HG03135 (cell line): ENCODE results near the gene TGFB2.

Experiments
- ATAC-seq: cut with Tn5 transposase; IDR thresholded peaks from one replicate; pipeline ENCODE4 v1.9.1; 2021; ENCODE audit warnings: mild to moderate bottlenecking, moderate library complexity; ENCODE audit not compliant: unreplicated experiment

The TGFB2 gene

GRCh38 chr1:218459450-218459849 is 114.3 kb downstream of the TGFB2 start:
- ATAC-seq: no peak

GRCh38 chr1:218459878-218460711 is 115.0 kb downstream of the TGFB2 start:
- ATAC-seq: no peak

- no peak for ATAC-seq
These were observed 116.2 kb downstream of the TGFB2 start for GRCh38 chr1:218461351-218461750.

GRCh38 chr1:218462116-218462515 is 117.0 kb downstream of the TGFB2 start:
- ATAC-seq: no peak

- no peak for ATAC-seq
These were observed 117.5 kb downstream of the TGFB2 start for GRCh38 chr1:218462587-218462986.

- no peak for ATAC-seq
These were observed 118.3 kb downstream of the TGFB2 start for GRCh38 chr1:218463194-218464156.

- no peak for ATAC-seq
These were observed 119.7 kb downstream of the TGFB2 start for GRCh38 chr1:218464871-218465270.

GRCh38 chr1:218466341-218467010 is 121.3 kb downstream of the TGFB2 start:
- ATAC-seq: no peak

- ATAC-seq: no peak
These were observed 122.3 kb downstream of the TGFB2 start for GRCh38 chr1:218467101-218468072.

GRCh38 chr1:218468711-218469110 is 123.6 kb downstream of the TGFB2 start:
- no peak for ATAC-seq

- ATAC-seq: no peak
These were observed 127.7 kb downstream of the TGFB2 start for GRCh38 chr1:218472885-218473284.

- ATAC-seq: no peak
These were observed 128.4 kb downstream of the TGFB2 start for GRCh38 chr1:218473522-218473921.

- no peak for ATAC-seq
These were observed 129.0 kb downstream of the TGFB2 start for GRCh38 chr1:218474128-218474527.

GRCh38 chr1:218475275-218475674 is 130.1 kb downstream of the TGFB2 start:
- no peak for ATAC-seq

GRCh38 chr1:218475699-218476098 is 130.6 kb downstream of the TGFB2 start:
- ATAC-seq: no peak

GRCh38 chr1:218476385-218476784 is 131.2 kb downstream of the TGFB2 start:
- no peak for ATAC-seq

GRCh38 chr1:218478336-218478735 is 133.2 kb downstream of the TGFB2 start:
- no peak for ATAC-seq

- no peak for ATAC-seq
These were observed 134.4 kb downstream of the TGFB2 start for GRCh38 chr1:218479436-218480115.

- no peak for ATAC-seq
These were observed 135.0 kb downstream of the TGFB2 start for GRCh38 chr1:218480137-218480536.
